Trophoblast cell (in vitro differentiated cells and primary cell): Measurements from ENCODE around the gene BARX1.

ENCODE experiments used
- DNase-seq, 2 donors: peaks; one replicate each; pipeline ENCODE4 v3.0.0-alpha.2; 2016
- H2AFZ ChIP-seq: 2 replicates; pipeline ENCODE4 v1.6.1; 2013; ENCODE audit warnings: low read length, moderate library complexity, mild to moderate bottlenecking; ENCODE audit not compliant: insufficient read depth, poor library complexity
- H2AK5ac ChIP-seq: 2 replicates; pipeline ENCODE4 v1.6.1; 2013; ENCODE audit warnings: mild to moderate bottlenecking, low read length
- H2BK120ac ChIP-seq: 2 replicates; pipeline ENCODE4 v1.6.1; 2013; ENCODE audit warnings: low read length, mild to moderate bottlenecking, moderate library complexity; ENCODE audit not compliant: insufficient read depth, poor library complexity
- H2BK12ac ChIP-seq: 2 replicates; pipeline ENCODE4 v1.6.1; 2013; ENCODE audit warnings: mild to moderate bottlenecking, low read length, moderate library complexity
- H2BK5ac ChIP-seq: 2 replicates; pipeline ENCODE4 v1.6.1; 2013; ENCODE audit warnings: low read length, low read depth, moderate library complexity, mild to moderate bottlenecking; ENCODE audit not compliant: poor library complexity
- H3K14ac ChIP-seq: 2 replicates; pipeline ENCODE4 v1.6.1; 2013; ENCODE audit warnings: mild to moderate bottlenecking, low read length
- H3K18ac ChIP-seq: 2 replicates; pipeline ENCODE4 v1.6.1; 2013; ENCODE audit warnings: mild to moderate bottlenecking, low read length
- H3K23ac ChIP-seq: 2 replicates; pipeline ENCODE4 v1.6.1; 2013; ENCODE audit warnings: low read length
- H3K27ac ChIP-seq: 2 replicates; pipeline ENCODE4 v1.5.1; 2013; ENCODE audit warnings: low read depth, mild to moderate bottlenecking, inconsistent platforms, low read length, moderate library complexity
- H3K27me3 ChIP-seq: 2 replicates; pipeline ENCODE4 v1.6.1; 2013; ENCODE audit warnings: inconsistent platforms, mild to moderate bottlenecking, low read length, moderate library complexity; ENCODE audit not compliant: insufficient read depth
- H3K36me3 ChIP-seq, 2 experiments: 1 replicate in 1 of 2; 2 replicates in 1 of 2; pipeline ENCODE4 v1.6.1; 2013; ENCODE audit warnings: low read length in 2 of 2, mild to moderate bottlenecking in 2 of 2, moderate library complexity in 1 of 2; ENCODE audit not compliant: insufficient read depth in 2 of 2, control insufficient read depth in 1 of 2
- H3K4ac ChIP-seq: 2 replicates; pipeline ENCODE4 v1.6.1; 2013; ENCODE audit warnings: low read depth, mild to moderate bottlenecking, low read length, moderate library complexity
- H3K4me1 ChIP-seq, 2 experiments: 1 replicate in 1 of 2; 2 replicates in 1 of 2; pipeline ENCODE4 v1.6.1; 2013; ENCODE audit warnings: low read length in 2 of 2, mild to moderate bottlenecking in 2 of 2, moderate library complexity in 1 of 2; ENCODE audit not compliant: insufficient read depth in 2 of 2, control insufficient read depth in 1 of 2
- H3K4me2 ChIP-seq: 2 replicates; pipeline ENCODE4 v1.6.1; 2013; ENCODE audit warnings: inconsistent platforms, mild to moderate bottlenecking, low read length, moderate library complexity
- H3K4me3 ChIP-seq: 2 replicates; pipeline ENCODE4 v1.5.1; 2013; ENCODE audit warnings: mild to moderate bottlenecking, low read depth, low read length, inconsistent platforms
- H3K79me1 ChIP-seq: one replicate; pipeline ENCODE4 v1.6.1; 2013; ENCODE audit warnings: low read length
- H3K79me2 ChIP-seq: 2 replicates; pipeline ENCODE4 v1.6.1; 2013; ENCODE audit warnings: low read length, mild to moderate bottlenecking; ENCODE audit not compliant: control insufficient read depth, insufficient read depth, poor library complexity
- H3K9ac ChIP-seq: 2 replicates; pipeline ENCODE4 v1.6.1; 2013; ENCODE audit warnings: mild to moderate bottlenecking, low read length
- H3K9me3 ChIP-seq: 2 replicates; pipeline ENCODE4 v1.6.1; 2013; ENCODE audit warnings: low read depth, mild to moderate bottlenecking, control low read depth, inconsistent platforms, low read length; ENCODE audit not compliant: insufficient read depth
- H4K12ac ChIP-seq: 2 replicates; pipeline ENCODE4 v1.6.1; 2013; ENCODE audit warnings: low read depth, mild to moderate bottlenecking, low read length, moderate library complexity
- H4K8ac ChIP-seq: 2 replicates; pipeline ENCODE4 v1.6.1; 2013; ENCODE audit warnings: low read depth, mild to moderate bottlenecking, low read length, moderate library complexity
- H4K91ac ChIP-seq: one replicate; pipeline ENCODE4 v1.6.1; 2013; ENCODE audit warnings: low read depth, mild to moderate bottlenecking, low read length, moderate library complexity
- WGBS: extraction: QIAGEN DNeasy Blood & Tissue Kit; methylation state at CpG from one replicate; pipeline ENCODE4 v1.1.7; 2013; ENCODE audit warnings: missing lambda C conversion rate; ENCODE audit not compliant: insufficient read length, insufficient coverage; ENCODE audit errors: extremely low coverage; 5-methylcytosine and 5-hydroxymethylcytosine counted together

Gene BARX1

GRCh38 chr9:93994545-93994944 lies 39.4 kb upstream of the BARX1 start:
- no peak overlapping the region for H2BK5ac ChIP-seq
- H3K9ac ChIP-seq = no peak overlapping the region
- no peak overlapping the region for H3K4me3 ChIP-seq
- no peak overlapping the region for H2AFZ ChIP-seq
- H3K79me1 ChIP-seq = no peaks in the 10 kb centered on the region
- WGBS = no CpG with 5 or more reads among the region's 1 CpG
- H2BK120ac ChIP-seq = no peak overlapping the region
- H2BK12ac ChIP-seq = no peak overlapping the region
- no peak overlapping the region for H3K18ac ChIP-seq
- peaks cover 4% of the 10 kb centered on the region for H3K9me3 ChIP-seq
- H4K12ac ChIP-seq = no peak overlapping the region
- DNase-seq = no peak
- no peak overlapping the region for H3K4ac ChIP-seq
- H4K91ac ChIP-seq = no peak overlapping the region
- no peak overlapping the region for H3K4me2 ChIP-seq
- no peak overlapping the region for H3K14ac ChIP-seq
- H3K27ac ChIP-seq = no peak overlapping the region
- peaks cover 0 to 1% of the 10 kb centered on the region in 2 experiments for H3K36me3 ChIP-seq
- H2AK5ac ChIP-seq = no peak overlapping the region
- H3K27me3 ChIP-seq = no peaks in the 10 kb centered on the region
- H3K23ac ChIP-seq = no peak overlapping the region
- no peak overlapping the region for H4K8ac ChIP-seq
- H3K4me1 ChIP-seq = no peaks in the 10 kb centered on the region
- no peaks in the 10 kb centered on the region for H3K79me2 ChIP-seq

- Histone ChIP-seq H3K23ac (no peak overlapping the region), H3K4me3 (no peak overlapping the region), H3K4me2 (no peak overlapping the region), H3K4me1 (no peaks in the 10 kb centered on the region), H3K36me3 (peaks cover 0 to 1% of the 10 kb centered on the region in 2 experiments), H2AK5ac (no peak overlapping the region), H4K8ac (no peak overlapping the region), H3K14ac (no peak overlapping the region), H4K91ac (no peak overlapping the region), H3K79me1 (no peaks in the 10 kb centered on the region), H2BK5ac (no peak overlapping the region), H2BK12ac (no peak overlapping the region), H2AFZ (no peak overlapping the region), H3K18ac (no peak overlapping the region), H3K27ac (no peak overlapping the region), H3K79me2 (no peaks in the 10 kb centered on the region), H3K9ac (no peak overlapping the region), H3K9me3 (peaks cover 2% of the 10 kb centered on the region), H2BK120ac (no peak overlapping the region), H3K4ac (no peak overlapping the region), H3K27me3 (no peaks in the 10 kb centered on the region), H4K12ac (no peak overlapping the region)
- no peak for DNase-seq
- no CpG with 5 or more reads among the region's 3 CpGs for WGBS
Observed at GRCh38 chr9:93994132-93994531, 39.0 kb upstream of the BARX1 start.

GRCh38 chr9:93992830-93993229 lies 37.7 kb upstream of the BARX1 start:
- Histone ChIP-seq H3K27ac (no peak overlapping the region), H3K14ac (no peak overlapping the region), H3K4me2 (no peak overlapping the region), H3K9ac (no peak overlapping the region), H2AFZ (no peak overlapping the region), H3K18ac (no peak overlapping the region), H2AK5ac (no peak overlapping the region), H3K4me3 (no peak overlapping the region), H3K36me3 (peaks cover 0 to 1% of the 10 kb centered on the region in 2 experiments), H4K91ac (no peak overlapping the region), H3K79me2 (no peaks in the 10 kb centered on the region), H3K23ac (no peak overlapping the region), H2BK5ac (no peak overlapping the region), H3K27me3 (no peaks in the 10 kb centered on the region), H2BK12ac (no peak overlapping the region), H3K4ac (no peak overlapping the region), H2BK120ac (no peak overlapping the region), H3K4me1 (no peaks in the 10 kb centered on the region), H4K12ac (no peak overlapping the region), H3K9me3 (peaks cover 2% of the 10 kb centered on the region), H3K79me1 (no peaks in the 10 kb centered on the region), H4K8ac (no peak overlapping the region)
- DNase-seq = no peak
- WGBS = no CpG with 5 or more reads among the region's 2 CpGs

GRCh38 chr9:93990448-93990847 lies 35.3 kb upstream of the BARX1 start:
- Histone ChIP-seq H4K91ac (no peak overlapping the region), H2AK5ac (no peak overlapping the region), H2BK5ac (no peak overlapping the region), H4K8ac (no peak overlapping the region), H3K79me1 (no peaks in the 10 kb centered on the region), H3K27me3 (no peaks in the 10 kb centered on the region), H3K14ac (no peak overlapping the region), H4K12ac (no peak overlapping the region), H3K4ac (no peak overlapping the region), H3K4me1 (no peaks in the 10 kb centered on the region), H2BK12ac (no peak overlapping the region), H3K4me3 (no peak overlapping the region), H2AFZ (no peak overlapping the region), H3K18ac (no peak overlapping the region), H3K36me3 (peaks cover 0 to 1% of the 10 kb centered on the region in 2 experiments), H3K23ac (no peak overlapping the region), H3K79me2 (no peaks in the 10 kb centered on the region), H3K4me2 (no peak overlapping the region), H3K9ac (no peak overlapping the region), H3K27ac (no peak overlapping the region), H2BK120ac (no peak overlapping the region), H3K9me3 (peaks cover 2% of the 10 kb centered on the region)
- no peak for DNase-seq
